HG03064 (cell line): ENCODE measurements around the gene NTRK3.

Experiments used
- ATAC-seq: cut with Tn5 transposase; IDR thresholded peaks from one replicate; pipeline ENCODE4 v1.9.1; 2021; ENCODE audit warnings: low read depth; ENCODE audit not compliant: unreplicated experiment

The NTRK3 gene

GRCh38 chr15:87955284-87955909 is 301.1 kb downstream of the NTRK3 start:
- ATAC-seq = no peak

GRCh38 chr15:87954793-87955192 is 301.7 kb downstream of the NTRK3 start:
- ATAC-seq = no peak

GRCh38 chr15:87952736-87953287 is 303.7 kb downstream of the NTRK3 start:
- no peak for ATAC-seq

- ATAC-seq = no peak
These were observed 306.8 kb downstream of the NTRK3 start for GRCh38 chr15:87949575-87950223.

- no peak for ATAC-seq
These were observed 307.4 kb downstream of the NTRK3 start for GRCh38 chr15:87949151-87949574.

- no peak for ATAC-seq
These were observed 309.0 kb downstream of the NTRK3 start for GRCh38 chr15:87947560-87947959.

GRCh38 chr15:87945246-87945645 is 311.3 kb downstream of the NTRK3 start:
- no peak for ATAC-seq

- ATAC-seq = no peak
These were observed 311.8 kb downstream of the NTRK3 start for GRCh38 chr15:87944691-87945090.

GRCh38 chr15:87944050-87944449 is 312.5 kb downstream of the NTRK3 start:
- ATAC-seq = no peak

GRCh38 chr15:87943626-87944025 is 312.9 kb downstream of the NTRK3 start:
- ATAC-seq = no peak

GRCh38 chr15:87942316-87942715 is 314.2 kb downstream of the NTRK3 start:
- no peak for ATAC-seq

- no peak for ATAC-seq
These were observed 314.9 kb downstream of the NTRK3 start for GRCh38 chr15:87941606-87942005.

GRCh38 chr15:87940768-87941167 is 315.8 kb downstream of the NTRK3 start:
- no peak for ATAC-seq

GRCh38 chr15:87939848-87940457 is 316.6 kb downstream of the NTRK3 start:
- ATAC-seq = no peak

- no peak for ATAC-seq
These were observed 318.5 kb downstream of the NTRK3 start for GRCh38 chr15:87938031-87938430.

GRCh38 chr15:87935583-87935982 is 321.0 kb downstream of the NTRK3 start:
- ATAC-seq = no peak

- ATAC-seq = no peak
These were observed 325.0 kb downstream of the NTRK3 start for GRCh38 chr15:87931584-87931983.

GRCh38 chr15:87930457-87930856 is 326.1 kb downstream of the NTRK3 start:
- no peak for ATAC-seq

- no peak for ATAC-seq
These were observed 326.7 kb downstream of the NTRK3 start for GRCh38 chr15:87929841-87930240.

- ATAC-seq = no peak
These were observed 332.1 kb downstream of the NTRK3 start for GRCh38 chr15:87924433-87924832.

- ATAC-seq = no peak
These were observed 337.5 kb downstream of the NTRK3 start for GRCh38 chr15:87919064-87919463.

- ATAC-seq = no peak
These were observed 339.1 kb downstream of the NTRK3 start for GRCh38 chr15:87917480-87917879.
